A673 (cell line): ENCODE measurements around the gene HS3ST6.

ENCODE experiments used
- CTCF ChIP-seq: fragments of 300-800, 200-600 bp; sonication (generic); conservative IDR thresholded peaks from 2 replicates; pipeline ENCODE4 v1.5.1; 2017; ENCODE audit warnings: low read depth, mild to moderate bottlenecking, antibody characterized with exemption, low read length, moderate library complexity, mixed read lengths
- EZH2 ChIP-seq: fragments of 200-600 bp; sonication (generic); IDR thresholded peaks from 2 replicates; pipeline ENCODE4 v1.6.1; 2017; ENCODE audit warnings: borderline replicate concordance, low read depth, mild to moderate bottlenecking, mixed read lengths, antibody characterized with exemption, low read length; ENCODE audit not compliant: poor library complexity, severe bottlenecking

- TF ChIP-seq CTCF (no peak), EZH2 (no peak)
Observed at GRCh38 chr16:1917056-1917664, 1.1 kb downstream of the HS3ST6 start.
